ENCODE data around the gene WDR20.
"Not testable (repeated sequence)": the region's sequence is repeated elsewhere in the genome, so short reads cannot be mapped to it uniquely, and the experiment has no call there.

Gene WDR20

GRCh38 chr14:102109332-102109731, 30.4 kb upstream of the WDR20 start:
- not testable (repeated sequence) for H3K9me3 ChIP-seq (ENCODE audit: low read length); H3K9ac ChIP-seq (ENCODE audit: low read length); H3K27ac ChIP-seq (ENCODE audit: low read depth, low read length); H3K4me3 ChIP-seq (ENCODE audit: low read depth in 1 of 2, low read length in 2 of 2); H3K36me3 ChIP-seq (ENCODE audit: insufficient read depth, low read length); H3K4me1 ChIP-seq (ENCODE audit: insufficient read depth, low read length); H3K27me3 ChIP-seq (ENCODE audit: control insufficient read depth in 1 of 2, insufficient read depth in 2 of 2, low read length in 2 of 2)

GRCh38 chr14:102111101-102111500, 28.6 kb upstream of the WDR20 start:
- no peaks in the 10 kb centered on the region for H3K9me3 ChIP-seq (ENCODE audit: low read length)

GRCh38 chr14:102116361-102117180, 23.1 kb upstream of the WDR20 start:
- Histone ChIP-seq H3K27me3 (ENCODE audit: control insufficient read depth in 1 of 2, insufficient read depth in 2 of 2, low read length in 2 of 2) (no peaks in the 10 kb centered on the region), H3K9ac (ENCODE audit: low read length) (no peak overlapping the region), H3K36me3 (ENCODE audit: insufficient read depth, low read length) (no peaks in the 10 kb centered on the region), H3K4me1 (ENCODE audit: insufficient read depth, low read length) (no peaks in the 10 kb centered on the region), H3K27ac (ENCODE audit: low read depth, low read length) (no peak overlapping the region), H3K9me3 (ENCODE audit: low read length) (no peaks in the 10 kb centered on the region), H3K4me3 (ENCODE audit: low read depth in 1 of 2, low read length in 2 of 2) (no peak overlapping the region)

More at GRCh38 chr14:102111101-102111500, 28.6 kb upstream of the WDR20 start:
- H3K36me3 ChIP-seq (ENCODE audit: insufficient read depth, low read length), result no peaks in the 10 kb centered on the region
- H3K9ac ChIP-seq (ENCODE audit: low read length), result no peak overlapping the region
- H3K27me3 ChIP-seq (ENCODE audit: control insufficient read depth in 1 of 2, insufficient read depth in 2 of 2, low read length in 2 of 2), result no peaks in the 10 kb centered on the region
- no peak overlapping the region for H3K4me3 ChIP-seq (ENCODE audit: low read depth in 1 of 2, low read length in 2 of 2)
- H3K27ac ChIP-seq (ENCODE audit: low read depth, low read length), result no peak overlapping the region
- no peaks in the 10 kb centered on the region for H3K4me1 ChIP-seq (ENCODE audit: insufficient read depth, low read length)

- no peaks in the 10 kb centered on the region for H3K4me1 ChIP-seq (ENCODE audit: insufficient read depth, low read length)
- no peak overlapping the region for H3K27ac ChIP-seq (ENCODE audit: low read depth, low read length)
- no peaks in the 10 kb centered on the region for H3K36me3 ChIP-seq (ENCODE audit: insufficient read depth, low read length)
- H3K9me3 ChIP-seq (ENCODE audit: low read length), result no peaks in the 10 kb centered on the region
- H3K27me3 ChIP-seq (ENCODE audit: control insufficient read depth in 1 of 2, insufficient read depth in 2 of 2, low read length in 2 of 2), result no peaks in the 10 kb centered on the region
- H3K4me3 ChIP-seq (ENCODE audit: low read depth in 1 of 2, low read length in 2 of 2), result no peak overlapping the region
- H3K9ac ChIP-seq (ENCODE audit: low read length), result no peak overlapping the region
Observed at GRCh38 chr14:102117852-102118251, 21.8 kb upstream of the WDR20 start.

- no peak overlapping the region for H3K4me3 ChIP-seq (ENCODE audit: low read depth in 1 of 2, low read length in 2 of 2)
- H3K27me3 ChIP-seq (ENCODE audit: control insufficient read depth in 1 of 2, insufficient read depth in 2 of 2, low read length in 2 of 2), result no peaks in the 10 kb centered on the region
- no peaks in the 10 kb centered on the region for H3K9me3 ChIP-seq (ENCODE audit: low read length)
- H3K27ac ChIP-seq (ENCODE audit: low read depth, low read length), result no peak overlapping the region
- H3K36me3 ChIP-seq (ENCODE audit: insufficient read depth, low read length), result no peaks in the 10 kb centered on the region
- H3K9ac ChIP-seq (ENCODE audit: low read length), result no peak overlapping the region
- no peaks in the 10 kb centered on the region for H3K4me1 ChIP-seq (ENCODE audit: insufficient read depth, low read length)
Observed at GRCh38 chr14:102120888-102121287, 18.8 kb upstream of the WDR20 start.

- H3K9ac ChIP-seq (ENCODE audit: low read length), result no peak overlapping the region
- H3K27me3 ChIP-seq (ENCODE audit: control insufficient read depth in 1 of 2, insufficient read depth in 2 of 2, low read length in 2 of 2), result no peaks in the 10 kb centered on the region
- no peaks in the 10 kb centered on the region for H3K4me1 ChIP-seq (ENCODE audit: insufficient read depth, low read length)
- H3K9me3 ChIP-seq (ENCODE audit: low read length), result no peaks in the 10 kb centered on the region
- no peak overlapping the region for H3K4me3 ChIP-seq (ENCODE audit: low read depth in 1 of 2, low read length in 2 of 2)
- H3K36me3 ChIP-seq (ENCODE audit: insufficient read depth, low read length), result no peaks in the 10 kb centered on the region
- no peak overlapping the region for H3K27ac ChIP-seq (ENCODE audit: low read depth, low read length)
Observed at GRCh38 chr14:102121567-102121966, 18.1 kb upstream of the WDR20 start.

- Histone ChIP-seq H3K9me3 (ENCODE audit: low read length) (no peaks in the 10 kb centered on the region), H3K27me3 (ENCODE audit: control insufficient read depth in 1 of 2, insufficient read depth in 2 of 2, low read length in 2 of 2) (no peaks in the 10 kb centered on the region), H3K4me1 (ENCODE audit: insufficient read depth, low read length) (no peaks in the 10 kb centered on the region), H3K4me3 (ENCODE audit: low read depth in 1 of 2, low read length in 2 of 2) (no peak overlapping the region), H3K36me3 (ENCODE audit: insufficient read depth, low read length) (no peaks in the 10 kb centered on the region), H3K27ac (ENCODE audit: low read depth, low read length) (no peak overlapping the region), H3K9ac (ENCODE audit: low read length) (no peak overlapping the region)
Observed at GRCh38 chr14:102124419-102124818, 15.3 kb upstream of the WDR20 start.

- H3K27ac ChIP-seq (ENCODE audit: low read depth, low read length), result no peak overlapping the region
- H3K4me3 ChIP-seq (ENCODE audit: low read depth in 1 of 2, low read length in 2 of 2), result no peak overlapping the region
- H3K4me1 ChIP-seq (ENCODE audit: insufficient read depth, low read length), result no peaks in the 10 kb centered on the region
- H3K9me3 ChIP-seq (ENCODE audit: low read length), result no peaks in the 10 kb centered on the region
- no peaks in the 10 kb centered on the region for H3K36me3 ChIP-seq (ENCODE audit: insufficient read depth, low read length)
- H3K27me3 ChIP-seq (ENCODE audit: control insufficient read depth in 1 of 2, insufficient read depth in 2 of 2, low read length in 2 of 2), result no peaks in the 10 kb centered on the region
- no peak overlapping the region for H3K9ac ChIP-seq (ENCODE audit: low read length)
Observed at GRCh38 chr14:102125546-102125945, 14.2 kb upstream of the WDR20 start.

GRCh38 chr14:102126807-102127455, 12.8 kb upstream of the WDR20 start:
- no peaks in the 10 kb centered on the region for H3K36me3 ChIP-seq (ENCODE audit: insufficient read depth, low read length)
- no peak overlapping the region for H3K27ac ChIP-seq (ENCODE audit: low read depth, low read length)
- no peaks in the 10 kb centered on the region for H3K4me1 ChIP-seq (ENCODE audit: insufficient read depth, low read length)
- no peaks in the 10 kb centered on the region for H3K27me3 ChIP-seq (ENCODE audit: control insufficient read depth in 1 of 2, insufficient read depth in 2 of 2, low read length in 2 of 2)
- no peaks in the 10 kb centered on the region for H3K9me3 ChIP-seq (ENCODE audit: low read length)
- H3K9ac ChIP-seq (ENCODE audit: low read length), result no peak overlapping the region
- H3K4me3 ChIP-seq (ENCODE audit: low read depth in 1 of 2, low read length in 2 of 2), result no peak overlapping the region

GRCh38 chr14:102131741-102132140, 8.0 kb upstream of the WDR20 start:
- Histone ChIP-seq H3K36me3 (ENCODE audit: insufficient read depth, low read length) (no peaks in the 10 kb centered on the region), H3K9ac (ENCODE audit: low read length) (no peak overlapping the region), H3K27ac (ENCODE audit: low read depth, low read length) (no peak overlapping the region), H3K4me1 (ENCODE audit: insufficient read depth, low read length) (no peaks in the 10 kb centered on the region), H3K27me3 (ENCODE audit: control insufficient read depth in 1 of 2, insufficient read depth in 2 of 2, low read length in 2 of 2) (no peaks in the 10 kb centered on the region), H3K9me3 (ENCODE audit: low read length) (no peaks in the 10 kb centered on the region), H3K4me3 (ENCODE audit: low read depth in 1 of 2, low read length in 2 of 2) (no peak overlapping the region)

- H3K27ac ChIP-seq (ENCODE audit: low read depth, low read length); H3K9ac ChIP-seq (ENCODE audit: low read length); H3K27me3 ChIP-seq (ENCODE audit: control insufficient read depth in 1 of 2, insufficient read depth in 2 of 2, low read length in 2 of 2); H3K4me1 ChIP-seq (ENCODE audit: insufficient read depth, low read length); H3K9me3 ChIP-seq (ENCODE audit: low read length); H3K4me3 ChIP-seq (ENCODE audit: low read depth in 1 of 2, low read length in 2 of 2); H3K36me3 ChIP-seq (ENCODE audit: insufficient read depth, low read length): not testable (repeated sequence)
Observed at GRCh38 chr14:102134021-102134420, 5.7 kb upstream of the WDR20 start.

GRCh38 chr14:102134719-102135118, 5.0 kb upstream of the WDR20 start:
- H3K27ac ChIP-seq (ENCODE audit: low read depth, low read length); H3K9ac ChIP-seq (ENCODE audit: low read length); H3K9me3 ChIP-seq (ENCODE audit: low read length); H3K4me3 ChIP-seq (ENCODE audit: low read depth in 1 of 2, low read length in 2 of 2); H3K4me1 ChIP-seq (ENCODE audit: insufficient read depth, low read length); H3K27me3 ChIP-seq (ENCODE audit: control insufficient read depth in 1 of 2, insufficient read depth in 2 of 2, low read length in 2 of 2); H3K36me3 ChIP-seq (ENCODE audit: insufficient read depth, low read length): not testable (repeated sequence)

Data from muscle layer of colon (tissue), 2 donors.